Forelimb muscle (tissue), 1 donor: ENCODE results near the gene STK32A. TPM values are rescaled to one million over a fixed set of nuclear protein-coding genes. Genes with fewer than 3 reads are reported as not detected.

ENCODE experiments used
- DNase-seq: peaks from one replicate; pipeline ENCODE4 v3.0.0-alpha.2; 2013; ENCODE audit warnings: low read depth
- polyA plus RNA-seq: library from polyadenylated mRNA; unstranded; fragments of 120-200 nt; gene quantifications from one replicate; pipeline ENCODE4 v1.2.1, GENCODE V29; 2013; ENCODE audit not compliant: insufficient read length

Gene STK32A
- polyA plus RNA-seq, 1 donor = 0.27 TPM

DNA sequence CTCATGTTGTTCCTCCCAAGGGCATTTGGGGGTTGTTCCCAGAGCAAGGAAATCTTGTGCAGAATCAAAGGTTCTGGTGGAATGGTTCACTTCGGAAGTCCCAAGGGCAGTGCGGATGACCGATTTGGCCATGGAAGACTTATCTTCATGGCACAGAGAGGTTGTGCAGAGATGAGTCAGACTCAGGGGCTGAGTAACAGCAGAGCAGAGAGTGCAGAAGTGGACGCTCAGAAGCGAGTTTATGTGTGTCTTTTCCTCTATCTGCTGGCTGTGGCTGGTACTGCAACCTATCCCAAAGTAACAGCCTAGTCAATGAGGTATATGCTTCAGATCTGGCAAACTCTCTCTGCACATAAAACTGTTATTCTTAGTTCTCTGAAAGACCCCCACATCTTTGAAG is 157.0 kb downstream of the STK32A start:
- no peak for DNase-seq

DNA sequence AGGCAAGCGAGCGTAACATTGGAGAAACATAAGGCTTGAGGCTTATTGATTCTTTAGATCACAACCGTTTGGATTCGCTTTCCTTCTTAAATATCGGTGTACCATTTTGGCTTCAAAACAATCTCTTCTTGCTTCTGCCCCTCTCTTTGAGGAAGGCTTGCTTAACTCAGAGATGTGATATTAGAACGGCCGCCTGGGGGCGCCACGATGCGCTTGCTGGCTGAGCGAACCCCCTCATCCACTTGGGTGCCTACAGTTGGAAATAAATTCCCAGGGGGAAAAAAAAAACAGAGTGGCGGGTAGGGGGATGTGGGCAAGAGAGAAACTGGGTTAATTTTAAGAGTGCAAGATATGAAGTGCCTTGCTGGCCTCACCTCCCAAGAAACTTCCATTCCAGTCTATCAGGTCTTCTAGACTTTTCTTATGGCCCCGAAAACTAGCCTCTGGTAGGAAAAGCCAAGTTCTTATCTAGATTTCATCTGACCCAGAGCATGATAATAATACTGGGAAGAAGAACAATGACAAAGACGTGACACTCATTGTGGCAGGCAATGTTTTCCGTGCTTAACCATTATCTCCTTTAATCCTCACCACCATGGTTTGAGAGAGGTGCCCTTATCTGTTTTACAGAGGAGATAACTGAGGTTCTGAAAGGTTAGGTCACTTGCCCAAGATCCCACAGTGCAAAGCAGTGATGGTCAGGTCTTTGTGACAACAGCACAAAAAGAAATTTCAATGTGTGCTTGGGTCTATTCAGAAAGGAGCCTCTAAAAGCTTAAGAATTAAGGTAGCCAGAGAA is 159.2 kb downstream of the STK32A start:
- DNase-seq = no peak

DNA sequence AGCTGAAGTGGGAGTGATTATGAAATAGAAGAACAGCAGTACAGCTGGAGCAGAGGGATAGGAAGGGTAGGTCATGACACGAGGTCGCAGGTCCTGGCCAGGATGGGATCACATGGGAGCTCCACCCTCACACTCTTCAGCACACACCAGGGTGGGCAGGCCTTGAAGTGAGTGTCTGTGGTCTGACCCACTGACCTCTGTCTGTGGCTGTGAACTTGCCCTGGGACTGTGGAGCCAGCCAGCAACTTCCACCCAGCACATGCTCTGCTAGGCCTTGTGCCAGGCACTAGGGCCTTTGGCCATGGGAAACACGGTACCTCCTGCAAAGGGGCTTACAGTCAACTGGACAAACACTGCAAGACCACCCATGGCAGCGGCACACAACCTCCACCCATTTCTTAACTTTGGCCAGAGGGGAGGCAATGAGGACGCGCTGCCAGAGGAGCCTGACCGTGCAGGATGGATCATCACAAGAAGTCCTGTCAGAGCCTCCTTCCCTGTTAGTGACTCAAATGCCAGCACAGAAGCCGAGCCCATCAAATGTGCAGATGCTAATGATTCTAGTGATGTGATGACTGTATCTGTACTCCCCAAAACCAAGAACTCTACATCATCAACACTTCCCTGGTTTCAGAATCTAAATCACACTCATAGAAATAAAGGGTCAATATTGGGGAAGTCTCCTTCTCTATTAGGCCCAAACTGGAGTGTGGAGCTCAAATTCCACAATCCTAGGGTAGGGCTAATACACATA is 161.4 kb downstream of the STK32A start:
- no peak for DNase-seq

DNA sequence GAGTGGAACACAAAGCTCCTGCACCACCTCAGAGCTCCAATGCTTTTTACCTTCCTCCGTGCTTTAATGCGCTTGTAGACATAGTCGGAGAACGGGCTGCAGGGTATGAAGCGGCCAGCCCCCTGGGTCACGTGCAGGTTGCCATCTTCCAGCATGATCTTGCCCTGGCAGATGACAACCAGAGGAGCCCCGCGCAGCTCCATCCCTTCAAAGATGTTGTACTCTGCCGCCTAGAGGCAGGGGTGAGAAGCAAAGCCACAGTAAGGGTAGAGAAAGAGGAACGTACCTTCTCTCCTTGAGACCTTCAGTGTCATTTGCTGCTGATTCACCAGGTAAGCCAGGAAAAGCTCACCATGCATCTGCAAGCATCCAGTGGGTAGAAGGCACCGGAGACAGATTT is 162.8 kb downstream of the STK32A start:
- no peak for DNase-seq

DNA sequence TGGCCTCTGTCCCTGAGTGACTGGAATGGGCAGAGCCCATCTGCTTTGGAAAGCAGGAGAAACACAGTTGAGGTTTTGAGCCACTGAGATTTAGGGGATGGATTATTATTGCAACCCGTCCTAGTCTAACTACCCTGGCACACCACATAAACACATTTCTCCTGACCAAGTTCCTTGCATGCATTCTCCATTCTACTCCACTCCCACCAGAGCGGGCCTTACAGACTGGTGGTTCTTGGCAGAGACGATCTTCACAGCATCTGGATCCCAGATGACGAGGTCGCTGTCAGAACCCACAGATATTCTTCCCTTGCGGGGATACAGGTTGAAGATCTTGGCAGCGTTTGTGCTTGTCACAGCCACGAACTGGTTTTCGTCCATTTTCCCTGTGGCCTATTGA is 164.0 kb downstream of the STK32A start:
- no peak for DNase-seq

DNA sequence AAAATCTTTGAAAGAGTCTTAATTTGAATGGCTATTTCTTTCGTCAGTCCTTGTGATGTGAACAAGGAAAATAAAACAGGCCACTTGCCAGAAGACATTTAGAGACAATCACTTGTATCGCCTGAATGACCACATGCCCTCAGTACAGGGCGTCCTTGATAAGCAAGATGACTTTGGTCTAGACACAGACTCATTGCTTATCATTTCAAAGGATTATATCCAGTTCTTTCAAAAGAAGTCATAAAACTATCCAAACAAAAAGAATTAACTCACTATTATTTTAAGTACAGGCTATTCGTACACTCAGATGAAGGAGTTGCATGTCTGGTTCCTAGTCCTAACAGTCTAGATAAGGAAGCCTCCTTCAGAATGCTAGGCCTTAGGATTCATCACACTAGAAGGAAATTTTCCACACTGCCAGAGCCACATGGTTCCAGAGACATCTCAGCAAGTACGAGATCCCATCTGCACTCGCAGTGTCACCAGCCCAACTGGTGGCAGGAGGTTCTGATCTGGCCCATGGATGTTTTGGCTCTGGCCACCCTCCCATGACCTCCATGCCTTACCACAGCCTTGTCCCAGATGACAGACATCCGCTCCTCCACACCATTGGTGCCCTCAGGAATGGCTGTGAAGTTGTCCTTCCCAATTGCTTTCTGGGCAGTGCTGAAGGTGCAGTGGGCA is 165.4 kb downstream of the STK32A start:
- no peak for DNase-seq

DNA sequence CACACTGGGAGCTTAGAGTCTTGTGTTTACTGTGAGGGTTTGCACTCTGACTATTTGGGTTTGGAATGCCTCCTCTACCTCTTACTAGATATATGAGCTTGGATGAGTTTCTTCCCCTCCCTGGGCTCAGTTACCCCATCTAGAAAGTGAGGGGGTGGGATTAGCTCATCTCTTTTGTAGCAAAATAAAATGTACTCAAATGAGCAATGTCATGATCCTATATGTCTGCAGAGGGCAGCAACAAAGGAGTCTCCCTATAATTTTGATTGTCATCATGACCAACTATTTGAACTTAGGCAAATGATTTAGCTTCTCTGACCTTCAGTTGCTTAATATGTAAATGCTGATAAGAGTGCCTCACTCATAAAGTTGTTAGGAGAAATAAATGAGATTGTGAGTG is 166.1 kb downstream of the STK32A start:
- no peak for DNase-seq

DNA sequence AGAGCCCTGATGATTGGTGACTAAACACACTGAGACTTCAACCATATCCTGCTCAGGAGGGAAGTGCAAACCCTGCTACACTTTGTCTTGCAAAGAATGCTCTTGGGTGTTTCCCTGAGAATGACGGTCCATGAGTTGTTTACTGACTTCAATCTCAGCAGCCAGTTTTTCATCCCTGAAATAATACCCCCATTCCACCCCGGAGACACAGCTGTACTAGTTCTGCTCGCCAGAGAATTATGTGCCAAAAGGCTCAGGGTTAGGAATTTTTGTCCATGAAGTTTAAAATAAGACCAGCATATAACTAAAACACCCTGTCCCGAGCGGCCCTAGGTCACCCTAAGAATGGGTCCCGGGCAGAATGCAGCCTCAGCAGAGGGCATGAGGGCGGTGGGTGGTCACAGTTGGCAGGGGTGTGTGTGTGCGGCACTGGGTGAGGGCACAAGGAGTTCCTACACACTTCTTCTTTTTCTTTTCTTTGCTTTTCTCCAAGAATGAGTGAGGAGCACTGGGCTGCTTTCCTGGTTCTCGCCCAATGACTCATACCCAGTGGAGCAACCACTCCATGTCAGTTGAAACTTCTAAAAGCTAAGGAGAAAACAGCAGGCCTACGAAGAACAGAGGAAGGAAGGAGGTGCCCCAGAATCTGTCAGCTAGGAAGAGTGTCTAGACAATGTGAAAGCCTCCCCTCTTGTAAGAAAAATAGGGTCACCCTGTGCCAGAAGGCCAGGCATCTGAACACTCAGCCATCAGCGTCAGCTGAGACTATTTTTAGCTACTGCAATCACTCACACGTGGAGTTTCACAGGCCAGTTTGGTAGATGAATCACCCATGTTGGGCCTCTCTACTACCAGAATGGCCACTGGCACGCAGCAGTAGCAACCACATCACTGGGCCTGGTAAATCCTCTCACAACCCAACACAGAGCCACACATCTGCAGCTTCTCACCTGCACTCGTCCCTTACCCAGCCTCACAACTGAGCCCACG is 169.1 kb downstream of the STK32A start:
- DNase-seq = no peak

DNA sequence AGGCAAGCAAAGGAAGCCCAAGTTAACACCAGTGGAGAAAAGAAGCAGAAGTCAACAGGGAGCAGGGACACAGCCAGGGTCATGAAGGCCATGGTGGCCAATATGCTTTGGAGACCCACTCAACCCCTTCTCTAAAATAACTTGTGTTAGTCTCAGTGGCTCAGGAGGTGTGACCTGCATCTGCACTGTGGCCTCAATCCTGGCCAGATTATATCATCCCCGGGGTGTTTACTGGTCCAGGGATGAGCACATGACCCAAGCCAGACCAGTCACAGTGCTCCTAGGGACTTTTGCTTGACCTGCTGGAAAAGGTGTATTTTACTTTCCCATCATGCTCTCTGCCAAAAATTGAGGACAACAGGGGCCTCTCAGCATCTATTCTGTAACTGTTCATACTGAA is 169.9 kb downstream of the STK32A start:
- DNase-seq = no peak

DNA sequence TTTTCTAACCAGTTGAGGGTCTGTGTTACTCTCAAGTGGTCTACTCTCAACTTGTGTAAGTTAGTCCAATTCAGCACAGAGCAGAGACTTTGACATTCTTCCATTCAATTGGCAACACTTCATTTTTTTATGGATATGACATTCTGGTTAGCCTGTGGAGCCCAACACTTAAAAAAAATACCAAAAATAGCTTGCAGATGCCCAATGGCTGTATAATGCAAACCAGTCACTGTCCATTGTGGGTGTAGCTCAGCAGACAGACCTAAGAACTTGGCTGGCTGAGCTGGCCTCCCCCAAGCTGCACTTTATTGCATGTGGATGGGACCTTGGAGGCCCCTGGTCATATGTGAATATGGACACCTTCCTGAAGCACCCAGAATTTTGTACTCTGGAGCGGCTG is 171.8 kb downstream of the STK32A start:
- DNase-seq = no peak

DNA sequence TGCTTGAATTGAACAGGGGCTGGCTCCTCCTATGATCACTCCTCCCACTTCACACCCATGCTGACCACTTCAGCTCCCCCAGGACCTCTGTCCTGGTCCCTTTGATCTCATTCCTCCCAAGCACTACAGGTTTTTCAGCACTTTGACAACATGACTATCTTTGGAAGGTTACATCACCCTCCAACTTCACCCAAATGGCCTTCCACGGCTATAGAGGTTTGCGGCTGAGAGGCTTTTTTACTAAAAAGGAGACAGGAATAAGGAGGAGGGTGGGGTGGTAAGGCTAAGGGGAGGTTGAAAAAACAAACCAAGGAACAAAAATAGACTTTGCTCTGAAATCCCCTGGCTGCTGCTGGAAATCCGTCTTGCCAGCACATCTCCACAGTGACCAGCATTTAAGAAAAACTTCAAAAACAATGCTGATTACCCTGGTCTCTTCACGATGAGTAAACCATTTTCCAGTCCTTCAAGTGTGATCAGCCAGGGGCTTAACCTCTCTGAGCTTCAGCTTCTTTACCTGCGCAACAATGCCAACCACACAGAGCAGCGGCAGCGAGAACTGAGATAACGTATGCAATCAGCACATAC is 172.4 kb downstream of the STK32A start:
- DNase-seq = no peak

DNA sequence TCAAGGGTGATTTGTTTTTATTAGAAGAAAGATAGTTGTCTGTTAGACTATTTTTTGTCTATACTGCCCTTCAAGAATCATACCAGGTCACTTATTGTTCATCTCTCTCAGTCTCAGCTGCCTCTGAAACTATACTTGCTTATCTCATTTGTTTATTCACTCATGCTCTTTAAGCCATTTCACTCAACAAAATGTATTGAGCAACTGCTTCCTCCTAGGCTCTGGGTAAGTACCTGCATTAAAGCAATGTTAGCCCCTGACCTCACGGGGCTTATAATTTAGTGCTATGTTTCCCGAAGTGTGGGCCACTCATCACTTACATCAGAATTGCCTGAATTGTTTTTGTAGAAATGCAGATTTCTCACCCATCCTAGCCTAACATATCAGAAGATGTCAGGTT is 174.2 kb downstream of the STK32A start:
- DNase-seq = no peak

DNA sequence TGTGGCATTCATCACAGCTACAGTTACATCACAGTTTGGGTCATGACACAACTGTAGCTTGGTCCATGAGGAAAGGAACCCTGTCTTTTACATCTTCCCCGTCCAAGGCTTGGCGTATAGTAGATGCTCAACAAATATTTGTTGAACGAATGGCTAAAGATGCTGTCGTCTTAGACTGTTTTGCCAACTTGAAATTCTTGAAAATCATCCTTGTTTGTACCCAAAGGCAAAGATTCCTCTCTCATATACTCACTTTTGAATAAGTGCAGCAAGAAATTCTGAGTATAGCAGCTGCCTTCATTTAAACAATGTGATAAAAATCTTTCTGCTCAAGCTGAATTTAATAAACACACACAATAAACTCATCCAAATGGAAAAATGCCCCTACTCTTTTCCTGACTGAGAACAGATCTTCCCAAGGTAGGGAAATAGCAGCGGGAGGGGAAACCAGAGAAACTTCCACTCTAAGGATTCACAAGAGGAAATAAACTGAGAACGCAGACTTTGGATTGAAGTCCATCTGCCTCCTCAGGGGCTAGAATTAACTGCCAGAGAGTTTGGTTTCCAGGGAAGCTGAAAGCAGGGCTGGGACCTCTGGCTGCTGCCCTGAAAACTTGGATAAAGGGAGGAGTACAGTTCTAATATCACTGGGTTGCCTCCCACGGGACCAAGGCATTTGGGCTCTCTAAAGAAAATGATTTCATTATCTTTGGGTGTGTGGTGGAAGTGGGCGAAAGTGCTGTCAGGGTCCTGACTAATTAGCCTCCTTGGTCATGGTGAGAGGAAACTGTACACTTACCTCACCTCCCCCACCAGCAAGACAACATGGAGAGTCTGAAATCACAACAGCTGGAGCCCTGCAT is 175.9 kb downstream of the STK32A start:
- DNase-seq = peak; percentile 72

DNA sequence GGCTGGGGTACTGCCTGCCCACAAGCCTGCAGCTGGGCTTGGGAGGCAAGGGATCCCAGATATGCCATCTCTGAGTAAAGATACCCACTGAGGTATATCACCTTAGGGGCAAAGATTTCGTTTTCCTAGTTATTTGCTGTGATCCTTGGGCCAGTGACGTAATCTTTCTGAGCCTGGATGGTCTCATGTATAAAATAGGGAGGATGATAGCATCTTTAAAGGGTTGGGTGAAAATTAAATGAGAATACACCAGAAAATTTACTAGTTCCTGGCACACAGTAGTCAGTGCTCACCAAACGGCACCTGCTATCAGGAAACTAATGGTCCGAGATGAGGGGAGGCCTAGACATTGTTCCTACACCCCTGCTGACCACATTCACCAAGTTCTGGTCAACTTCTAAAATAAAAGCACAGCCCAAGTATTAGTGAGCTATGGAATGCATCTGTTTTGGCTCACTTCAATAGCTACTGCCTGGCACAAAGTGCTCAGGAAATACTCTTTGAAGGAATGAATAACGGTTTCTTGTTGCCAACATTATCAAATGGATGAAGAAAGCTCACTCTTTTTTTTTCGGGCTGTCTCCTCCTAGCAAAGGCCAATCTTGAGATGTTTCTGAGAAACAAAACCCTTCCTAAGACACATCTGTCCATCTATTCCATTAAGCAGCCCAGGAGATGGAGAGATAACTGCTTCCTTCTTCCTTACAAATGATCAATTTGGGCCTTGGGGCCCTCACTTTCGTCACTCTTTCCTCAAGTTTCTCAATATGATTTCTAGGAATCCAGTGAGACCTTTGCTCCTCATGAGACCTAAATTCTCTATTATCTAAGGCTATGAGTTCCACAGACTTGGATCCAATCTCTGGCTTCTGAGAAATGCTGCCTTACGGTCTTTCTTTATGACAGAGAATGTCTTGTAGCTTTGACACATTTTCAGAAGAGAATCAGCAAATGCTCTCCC is 176.8 kb downstream of the STK32A start:
- no peak for DNase-seq

DNA sequence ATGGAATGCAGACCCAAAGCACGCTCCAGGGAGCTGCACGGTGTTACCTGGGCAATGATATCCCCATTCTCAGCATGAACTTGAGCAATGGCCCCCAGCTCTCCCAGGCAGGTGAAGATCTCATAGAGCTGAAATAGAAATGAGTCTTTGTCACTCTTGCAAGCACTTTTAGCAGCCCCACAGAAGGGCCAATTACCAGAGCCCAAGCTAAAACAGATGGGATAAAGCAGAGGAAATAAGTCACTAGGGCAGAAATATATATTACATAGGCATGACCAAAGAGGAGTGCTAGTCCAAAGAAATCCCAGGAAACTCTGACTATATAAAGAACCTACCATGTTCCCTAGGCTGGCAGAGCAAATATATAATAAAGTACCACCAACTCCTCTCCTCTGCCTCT is 177.7 kb downstream of the STK32A start:
- no peak for DNase-seq

DNA sequence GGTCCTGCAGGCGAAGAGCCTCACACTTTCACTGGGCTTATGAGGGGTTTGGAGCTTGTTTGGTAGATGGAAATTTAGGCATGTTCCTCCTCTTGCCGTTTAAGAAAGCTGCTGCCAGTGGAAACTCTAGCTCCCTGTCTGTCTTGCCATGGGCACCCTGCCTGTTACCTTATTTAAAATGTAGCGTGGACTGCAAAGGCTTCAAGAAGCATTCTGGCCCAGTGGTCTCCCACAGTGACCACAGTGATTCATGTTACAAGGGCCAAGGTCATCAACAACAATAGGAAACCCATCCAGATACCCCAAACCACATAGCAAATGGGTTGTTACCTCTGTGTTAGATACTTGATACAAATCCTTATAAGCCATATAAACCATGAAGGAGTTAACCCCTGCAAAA is 178.4 kb downstream of the STK32A start:
- no peak for DNase-seq

DNA sequence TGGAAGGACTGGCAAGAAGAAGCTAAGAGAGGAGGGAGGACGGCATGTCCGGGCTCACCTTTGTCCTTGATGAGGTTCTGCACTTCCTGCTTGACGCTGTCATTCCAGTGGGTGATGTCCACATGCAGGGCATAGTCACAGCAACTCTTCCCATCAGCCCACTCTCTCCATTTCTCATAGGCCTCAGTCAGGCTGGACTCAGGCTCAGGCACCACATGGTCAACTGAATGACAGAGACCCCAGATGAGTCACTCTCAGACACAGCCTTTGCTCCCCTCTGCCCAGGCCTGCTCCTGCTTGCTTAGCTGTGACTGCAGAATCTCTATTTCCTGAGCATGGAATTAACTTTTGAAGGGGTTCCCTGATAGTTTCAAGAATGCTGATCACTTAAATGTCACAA is 180.8 kb downstream of the STK32A start:
- DNase-seq = no peak

DNA sequence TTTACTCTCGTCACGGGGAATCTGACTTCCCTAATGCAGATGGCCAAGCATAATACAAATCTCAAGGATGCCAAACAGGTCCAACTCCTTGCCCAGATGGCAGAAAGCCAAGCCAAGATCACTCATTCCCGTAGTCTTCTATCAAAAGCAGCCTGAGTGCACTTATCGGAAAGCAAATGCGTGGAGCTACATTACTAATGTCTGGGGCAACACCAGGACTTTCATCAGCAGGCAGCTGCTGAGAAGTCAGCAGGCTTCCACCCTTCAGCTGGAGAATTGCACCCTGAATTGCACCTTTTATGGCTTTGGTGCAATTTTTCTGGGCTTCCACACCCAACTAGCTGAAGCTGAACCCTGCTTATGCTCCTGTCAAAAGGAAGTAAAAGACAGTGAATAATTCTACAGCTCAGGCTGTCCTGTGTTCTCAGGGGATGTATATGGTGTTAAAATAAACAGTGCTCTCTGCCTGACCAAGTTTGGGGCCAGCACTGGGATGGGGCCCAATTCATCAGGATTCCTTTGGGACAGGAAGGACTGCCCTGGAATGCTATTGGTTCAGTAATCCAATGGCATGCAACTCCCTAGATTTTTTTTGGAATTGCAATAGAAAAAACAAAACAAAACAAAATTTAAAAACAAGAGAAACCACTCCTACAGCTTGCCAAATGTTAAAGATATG is 182.4 kb downstream of the STK32A start:
- DNase-seq = no peak
